GM08714 (cell line): ENCODE results near the gene RPTOR.

ENCODE experiments used
- H3K4me3 ChIP-seq: fragments of 200-500 bp; sonication (Bioruptor generic); 2 replicates; pipeline ENCODE4 v1.5.1; 2014; ENCODE audit warnings: mild to moderate bottlenecking, low read length, inconsistent platforms
- ZNF274 ChIP-seq: IDR thresholded peaks from 2 replicates; pipeline ENCODE4 v1.6.1; 2012; ENCODE audit warnings: mild to moderate bottlenecking, low read depth, low read length

Gene RPTOR

DNA sequence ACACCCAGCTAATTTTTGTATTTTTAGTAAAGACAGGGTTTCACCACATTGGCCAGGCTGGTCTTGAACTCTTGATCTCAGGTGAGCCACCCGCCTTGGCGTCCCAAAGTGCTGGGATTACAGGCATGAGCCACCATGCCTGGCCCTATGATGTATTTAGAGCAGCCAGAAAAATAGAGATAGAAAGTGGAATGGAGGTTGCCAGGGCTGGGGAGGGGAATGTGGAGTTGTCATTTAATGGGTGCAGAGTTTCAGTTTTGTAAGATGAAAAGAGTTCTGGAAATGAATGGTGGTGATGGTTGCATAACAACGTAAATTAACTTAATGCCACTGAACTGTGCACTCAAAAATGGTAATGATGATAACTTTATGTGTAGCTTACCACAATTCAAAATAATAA, 36.7 kb upstream of the RPTOR start:
- no peak overlapping the region for H3K4me3 ChIP-seq
- TF ChIP-seq ZNF274 = no peak

GRCh38 chr17:80509311-80509710, 35.3 kb upstream of the RPTOR start:
- no peak for TF ChIP-seq ZNF274
- H3K4me3 ChIP-seq = no peak overlapping the region

DNA sequence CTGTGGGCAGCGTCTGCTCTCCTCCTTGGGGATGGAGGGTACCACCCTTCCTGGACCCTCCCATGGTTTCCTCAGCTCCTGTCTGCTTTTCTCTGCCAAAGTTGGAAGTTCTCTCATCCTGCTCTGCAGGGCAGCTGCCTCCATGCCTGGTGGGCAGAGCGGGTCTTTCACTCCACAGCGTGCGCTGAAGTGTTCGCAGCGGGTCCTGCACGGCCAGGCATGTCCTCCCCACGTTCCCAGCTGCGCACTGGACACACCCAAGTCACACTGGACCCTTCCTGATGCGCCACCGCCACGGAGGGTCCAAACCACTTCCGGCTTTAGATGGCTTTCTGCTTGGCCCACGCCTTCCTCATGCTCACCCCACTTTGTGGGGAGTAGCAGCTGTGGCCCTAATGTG, 34.5 kb upstream of the RPTOR start:
- H3K4me3 ChIP-seq = no peak overlapping the region
- no peak for TF ChIP-seq ZNF274

DNA sequence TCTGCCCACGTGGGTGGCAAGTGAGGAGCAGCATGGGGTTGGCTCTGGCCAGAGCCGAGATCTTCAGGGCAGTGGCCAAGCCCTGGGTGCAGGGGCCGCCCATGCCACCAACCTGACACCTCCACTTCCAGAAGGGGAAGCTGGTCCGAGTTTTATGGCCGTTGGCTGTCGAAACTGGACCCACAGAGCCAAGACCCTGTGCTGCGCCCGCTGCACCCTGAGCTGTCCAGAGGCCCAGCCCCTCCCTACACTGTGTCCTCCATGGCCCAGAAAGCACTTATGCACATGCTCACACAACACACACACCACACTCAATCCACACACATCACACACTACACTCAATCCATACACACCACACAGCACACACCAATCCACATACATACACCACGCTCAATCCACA, 33.9 kb upstream of the RPTOR start:
- no peak overlapping the region for H3K4me3 ChIP-seq
- no peak for TF ChIP-seq ZNF274

DNA sequence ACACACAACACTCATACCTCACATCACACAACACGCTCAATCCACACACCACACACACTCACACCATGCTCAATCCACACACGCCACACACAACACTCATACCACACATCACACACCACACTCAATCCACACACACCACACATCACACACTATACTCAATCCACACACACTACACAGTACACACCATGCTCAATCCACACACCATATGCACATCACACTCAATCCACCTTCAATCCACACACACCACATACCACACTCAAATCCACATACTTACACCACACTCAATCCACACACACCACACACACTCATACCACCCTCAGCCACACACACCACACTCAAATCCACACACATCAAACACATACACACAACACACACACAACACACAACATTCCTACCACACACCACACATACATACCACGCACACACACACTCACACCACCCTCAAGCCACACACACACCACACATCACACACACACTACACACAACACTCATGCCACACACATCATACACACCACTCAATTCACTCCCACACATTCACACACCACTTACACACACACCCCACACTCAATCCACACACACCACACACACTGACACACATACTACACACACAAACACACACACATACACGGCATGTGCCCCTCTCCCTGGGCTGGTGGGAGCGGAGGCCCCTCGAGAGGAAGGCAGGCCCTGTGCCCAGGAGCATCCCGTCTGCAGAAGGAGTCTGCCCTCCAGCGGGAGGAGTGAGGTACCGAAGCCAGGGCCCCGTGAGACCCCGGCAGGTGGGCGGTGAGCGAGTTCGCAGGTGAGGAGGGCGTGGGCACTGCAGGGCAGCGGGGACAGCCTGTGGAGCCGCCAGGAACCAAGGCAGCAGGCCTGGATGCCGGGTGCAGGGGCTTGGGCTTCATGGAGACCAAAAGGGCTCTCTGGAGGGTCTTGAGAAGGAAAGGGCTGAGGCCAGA, 33.1 kb upstream of the RPTOR start:
- no peak for TF ChIP-seq ZNF274
- no peak overlapping the region for H3K4me3 ChIP-seq

DNA sequence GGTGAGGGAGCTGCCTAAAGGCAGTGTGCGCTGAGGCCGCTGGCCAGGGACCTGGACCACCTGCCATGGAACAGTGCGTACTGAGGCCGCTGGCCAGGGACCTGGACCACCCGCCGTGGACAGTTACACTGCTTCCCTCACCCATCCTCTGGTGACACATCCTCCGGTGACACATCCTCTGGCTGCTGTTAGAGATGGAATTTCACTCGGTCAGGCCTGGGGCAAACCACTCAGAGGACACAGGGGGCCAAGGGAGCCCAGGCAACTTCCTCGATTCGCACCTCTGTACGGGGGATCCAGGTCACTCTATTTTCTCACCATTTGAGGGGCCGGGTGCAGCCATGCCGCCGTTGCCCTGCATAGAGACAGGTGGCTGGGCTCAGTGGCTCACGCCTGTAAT, 32.4 kb upstream of the RPTOR start:
- TF ChIP-seq ZNF274 = no peak
- H3K4me3 ChIP-seq = no peak overlapping the region

GRCh38 chr17:80513201-80513600, 31.4 kb upstream of the RPTOR start:
- H3K4me3 ChIP-seq = no peak overlapping the region
- no peak for TF ChIP-seq ZNF274

DNA sequence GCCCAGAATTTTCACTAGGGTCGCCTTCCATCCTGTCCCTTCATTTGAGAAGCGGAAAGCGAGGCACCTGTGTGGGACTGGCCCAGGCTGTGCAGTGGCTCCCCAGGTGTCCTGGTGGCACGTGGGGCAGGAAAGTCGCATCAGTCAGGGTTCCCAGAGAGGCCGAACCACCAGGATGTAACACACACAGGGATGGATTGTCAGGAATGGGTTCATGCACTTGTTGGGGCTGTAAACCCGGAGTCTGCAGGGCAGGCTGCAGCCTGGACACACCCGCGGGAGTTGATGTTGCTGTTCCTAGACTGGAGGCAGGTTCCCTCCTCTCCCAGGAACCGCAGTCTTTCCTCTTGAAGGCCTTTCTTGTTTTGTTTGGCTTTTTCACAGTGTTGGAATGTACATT, 30.7 kb upstream of the RPTOR start:
- H3K4me3 ChIP-seq = no peak overlapping the region
- TF ChIP-seq ZNF274 = no peak

GRCh38 chr17:80516171-80516932, 28.3 kb upstream of the RPTOR start:
- TF ChIP-seq ZNF274 = no peak
- H3K4me3 ChIP-seq = no peak overlapping the region

- TF ChIP-seq ZNF274 = no peak
- no peak overlapping the region for H3K4me3 ChIP-seq
Measured at GRCh38 chr17:80517641-80518040, 27.0 kb upstream of the RPTOR start.

DNA sequence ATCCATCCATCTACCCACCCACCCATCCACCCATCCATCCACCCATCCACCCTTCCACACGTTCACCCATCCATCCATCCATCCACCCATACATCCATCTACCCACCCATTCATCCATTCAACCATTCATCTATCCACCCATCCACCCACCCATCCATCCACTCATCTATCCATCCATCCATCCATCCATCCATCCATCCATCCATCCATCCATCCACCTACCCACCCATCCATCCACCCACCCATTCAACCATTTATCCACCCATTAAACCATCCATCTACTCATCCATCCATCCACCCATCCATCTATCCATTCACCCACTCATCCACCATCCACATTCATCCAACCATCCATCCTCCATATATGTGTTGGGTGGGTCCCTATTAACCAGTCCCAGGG, 26.2 kb upstream of the RPTOR start:
- H3K4me3 ChIP-seq = no peak overlapping the region
- TF ChIP-seq ZNF274 = no peak

DNA sequence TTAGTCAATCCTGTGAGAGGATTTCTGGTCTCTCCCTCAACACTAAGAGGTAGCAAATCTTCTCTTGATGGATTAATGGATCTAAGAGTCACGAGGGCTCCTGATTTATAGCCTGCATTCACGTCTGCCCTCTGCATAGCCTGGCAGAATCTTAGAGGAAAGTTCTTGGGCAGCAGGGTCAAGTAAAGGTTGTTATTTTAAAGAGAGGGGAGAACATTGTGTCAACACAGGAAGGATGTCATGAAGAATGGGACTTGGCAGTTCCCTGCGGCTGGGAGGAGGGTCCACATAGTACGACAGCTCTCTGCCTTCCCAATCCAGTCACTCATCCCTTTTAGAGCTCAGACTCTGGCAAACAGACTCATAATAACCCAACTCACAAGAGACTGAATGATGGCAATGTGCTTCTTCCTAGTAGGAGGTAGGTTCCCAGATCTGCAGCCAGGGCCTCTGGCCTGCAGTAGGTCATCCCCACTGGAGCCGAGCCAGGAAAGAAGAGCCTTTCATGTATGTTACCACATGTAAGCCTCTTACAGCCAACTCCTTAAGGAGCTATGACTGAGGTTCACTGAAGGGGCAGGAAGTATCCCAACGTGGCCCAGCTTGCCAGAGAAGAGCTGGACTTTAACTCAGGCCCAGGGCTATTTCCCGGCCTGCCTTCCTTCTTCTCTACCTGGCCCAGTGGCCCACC, 25.4 kb upstream of the RPTOR start:
- no peak overlapping the region for H3K4me3 ChIP-seq
- TF ChIP-seq ZNF274 = no peak

DNA sequence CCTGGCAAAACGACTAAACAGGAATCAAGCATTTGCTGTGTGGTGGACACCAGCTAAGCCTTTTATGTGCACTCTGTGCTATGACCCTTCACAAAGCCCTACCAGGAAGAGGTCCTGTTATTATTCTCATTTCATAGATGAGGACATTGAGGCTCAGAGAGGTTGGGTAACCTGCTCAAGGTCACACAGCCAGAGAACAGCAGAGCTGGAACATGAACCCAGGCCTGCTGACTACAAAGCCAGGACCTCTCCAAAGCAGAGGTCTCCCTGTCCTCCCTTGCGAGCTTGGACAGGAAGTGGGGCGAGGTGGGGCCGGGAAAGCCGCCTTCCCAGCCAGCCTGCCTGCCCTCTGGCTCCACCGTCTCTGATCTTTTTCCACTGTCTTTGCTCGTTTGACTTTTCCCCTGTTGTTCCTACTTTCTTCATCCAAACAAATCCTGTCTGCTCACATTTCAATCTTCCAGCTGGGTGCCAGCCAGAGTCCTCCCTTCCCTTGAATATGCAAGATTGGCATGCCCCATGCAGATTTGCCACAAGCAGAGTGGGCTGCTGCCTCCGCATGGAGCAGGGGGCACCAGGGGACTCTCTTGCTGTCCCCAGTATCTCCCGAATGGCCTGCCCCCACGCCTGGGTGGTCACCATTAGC, 23.7 kb upstream of the RPTOR start:
- TF ChIP-seq ZNF274 = no peak
- H3K4me3 ChIP-seq = no peak overlapping the region

DNA sequence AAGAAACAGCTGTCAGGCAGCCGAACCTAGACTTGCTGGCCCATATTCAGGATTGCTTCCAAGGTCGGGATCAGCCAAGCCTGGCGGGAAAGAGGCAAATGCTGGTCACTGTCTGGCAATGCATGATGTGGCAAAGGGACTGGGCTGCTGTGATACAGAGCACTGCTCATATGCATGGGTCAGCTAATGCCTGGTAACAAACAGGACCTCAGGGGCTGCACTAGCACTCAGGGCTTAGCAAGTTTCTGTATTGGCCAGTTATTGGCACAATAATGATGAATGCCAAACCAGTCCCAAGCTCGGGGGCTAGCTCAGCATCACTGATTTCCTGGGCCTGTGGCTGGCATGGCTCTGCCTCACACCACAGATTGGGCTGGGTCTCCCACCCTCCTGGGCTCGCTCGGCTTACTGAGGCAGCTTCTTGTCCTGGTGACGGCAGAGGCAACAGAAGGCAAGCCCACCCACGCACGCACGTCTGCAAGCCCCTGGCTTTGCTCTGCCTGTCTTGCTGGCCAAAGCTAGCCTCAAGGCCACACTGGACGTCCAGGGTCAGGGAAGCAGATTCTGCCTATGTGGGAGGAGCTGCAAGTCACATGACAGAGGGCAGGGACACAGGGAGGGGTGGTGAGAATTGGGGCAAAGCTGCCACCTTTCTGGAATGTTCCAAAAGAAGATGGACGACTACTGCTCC, 21.4 kb upstream of the RPTOR start:
- TF ChIP-seq ZNF274 = no peak
- H3K4me3 ChIP-seq = no peak overlapping the region
